Urothelium cell line (cell line): Measurements from ENCODE around the gene CABP4.
A peak's percentile ranks its signal among the peaks of the same experiment; 100 is the strongest.

Experiments used
- DNase-seq: peaks from one replicate; pipeline ENCODE4 v3.0.0; 2011; ENCODE audit warnings: low spot score, mixed read lengths
- FAIRE-seq: peaks from 2 replicates; lab custom pipeline; 2011; peaks lifted over from hg19 to GRCh38; lab: Jason Lieb, UNC

Gene CABP4

DNA sequence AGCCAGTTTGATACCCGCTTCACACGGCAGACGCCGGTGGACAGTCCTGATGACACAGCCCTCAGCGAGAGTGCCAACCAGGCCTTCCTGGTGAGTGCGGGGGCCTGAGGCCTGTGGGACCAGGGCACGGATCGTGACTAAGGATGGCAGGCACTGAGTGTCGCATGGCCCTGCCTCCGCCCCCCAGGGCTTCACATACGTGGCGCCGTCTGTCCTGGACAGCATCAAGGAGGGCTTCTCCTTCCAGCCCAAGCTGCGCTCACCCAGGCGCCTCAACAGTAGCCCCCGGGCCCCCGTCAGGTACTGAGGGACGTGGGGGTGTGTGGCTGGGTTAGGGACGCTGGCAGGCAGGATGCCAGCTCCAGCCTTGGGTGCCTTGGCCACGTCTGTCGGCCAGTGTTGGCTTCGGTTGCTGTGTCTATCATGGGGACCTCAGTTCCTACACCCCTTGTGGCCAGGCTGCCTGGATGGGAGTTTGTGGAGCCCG is 20.7 kb upstream of the CABP4 start:
- no peak for DNase-seq
- FAIRE-seq, result no peak

DNA sequence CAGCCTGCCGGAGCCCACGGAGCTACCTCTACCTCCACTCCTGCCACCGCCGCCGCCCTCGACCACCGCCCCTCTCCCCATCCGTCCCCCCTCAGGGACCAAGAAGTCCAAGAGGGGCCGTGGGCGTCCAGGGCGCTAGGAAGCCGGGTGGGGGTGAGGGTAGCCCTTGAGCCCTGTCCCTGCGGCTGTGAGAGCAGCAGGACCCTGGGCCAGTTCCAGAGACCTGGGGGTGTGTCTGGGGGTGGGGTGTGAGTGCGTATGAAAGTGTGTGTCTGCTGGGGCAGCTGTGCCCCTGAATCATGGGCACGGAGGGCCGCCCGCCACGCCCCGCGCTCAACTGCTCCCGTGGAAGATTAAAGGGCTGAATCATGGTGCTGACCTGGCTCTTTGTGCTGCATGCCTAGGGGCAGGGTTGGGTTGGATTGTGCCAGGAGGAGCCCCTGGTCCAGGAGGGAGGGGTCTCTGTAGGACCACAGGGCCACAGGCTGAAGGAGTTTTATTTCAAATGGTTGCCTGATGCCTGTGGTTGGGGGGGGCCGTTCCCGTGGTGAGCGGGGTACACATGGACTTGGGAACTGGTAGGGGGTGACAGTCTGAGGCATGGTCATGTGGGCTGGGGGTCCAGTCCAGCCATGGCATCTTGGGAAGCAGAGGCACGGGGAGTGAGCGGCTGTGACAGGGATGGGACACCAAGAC is 20.0 kb upstream of the CABP4 start:
- DNase-seq, result no peak

DNA sequence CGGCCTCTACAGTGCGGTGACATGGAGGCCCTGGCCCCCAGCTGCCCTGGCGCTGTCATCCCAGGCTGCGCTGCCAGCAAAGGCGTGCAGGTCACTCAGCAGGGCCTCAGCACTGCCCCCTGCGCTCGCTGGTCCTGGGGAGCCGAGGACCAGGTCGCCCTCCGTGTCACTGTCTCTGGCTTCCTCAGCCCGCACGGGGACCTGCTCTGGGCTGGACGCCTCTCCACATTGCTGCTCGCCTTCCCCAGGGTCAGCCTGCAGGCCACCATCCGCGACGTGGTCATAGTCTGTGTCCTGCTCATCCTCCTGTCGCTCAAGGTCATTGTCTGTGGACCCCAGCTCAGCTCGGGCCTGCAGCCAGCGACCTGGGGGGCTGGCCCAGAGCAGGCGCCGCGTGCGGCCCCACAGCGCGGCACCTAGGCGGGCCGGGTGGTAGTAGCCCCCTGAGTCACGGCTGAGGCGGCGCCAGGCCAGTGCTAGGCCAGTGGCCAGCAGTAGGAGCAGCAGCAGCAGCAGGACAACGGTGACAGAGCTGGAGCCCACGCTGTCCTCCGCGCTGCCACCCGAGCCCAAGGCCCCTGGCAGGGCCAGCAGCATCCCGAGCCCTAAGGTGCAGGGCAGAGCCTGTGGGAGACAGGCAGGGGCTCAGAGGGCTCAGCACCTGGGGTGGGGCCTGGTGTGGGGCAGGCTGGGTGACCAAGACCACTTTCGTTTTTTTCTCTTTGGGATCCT is 19.3 kb upstream of the CABP4 start:
- DNase-seq (no peak), FAIRE-seq (no peak)

More for the DNA sequence above, 20.0 kb upstream of the CABP4 start:
- FAIRE-seq, result no peak

DNA sequence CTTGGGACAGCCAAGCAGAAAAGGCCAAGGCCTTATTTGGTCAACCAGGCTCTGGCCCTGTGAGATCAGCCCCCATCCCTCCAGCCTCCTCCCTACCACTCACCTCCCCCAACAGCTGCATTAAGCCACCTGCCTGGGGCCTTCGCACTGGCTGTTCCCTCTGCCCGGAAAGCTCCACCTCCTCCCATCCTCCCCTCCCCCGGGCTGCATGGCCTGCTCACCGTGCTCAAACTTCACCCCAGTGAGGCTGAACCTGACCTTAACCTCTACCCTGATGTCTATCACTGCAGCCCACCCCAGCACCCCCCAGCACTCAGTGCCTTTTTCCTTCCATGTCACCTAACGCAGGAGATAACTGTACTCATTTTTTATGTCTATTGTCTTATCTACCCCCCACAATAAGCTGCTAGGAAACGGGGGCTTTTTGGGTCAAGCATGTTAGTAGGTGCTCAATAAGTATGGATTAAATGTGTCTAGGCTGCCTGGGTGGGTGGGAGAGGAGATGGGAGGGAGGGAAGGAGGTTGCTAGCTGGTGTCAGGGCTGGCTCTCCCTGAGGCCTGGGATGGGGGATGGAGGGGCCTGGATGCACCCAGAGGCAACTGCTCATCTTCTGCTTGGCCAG is 18.6 kb upstream of the CABP4 start:
- no peak for FAIRE-seq
- DNase-seq, result peak; percentile 37

DNA sequence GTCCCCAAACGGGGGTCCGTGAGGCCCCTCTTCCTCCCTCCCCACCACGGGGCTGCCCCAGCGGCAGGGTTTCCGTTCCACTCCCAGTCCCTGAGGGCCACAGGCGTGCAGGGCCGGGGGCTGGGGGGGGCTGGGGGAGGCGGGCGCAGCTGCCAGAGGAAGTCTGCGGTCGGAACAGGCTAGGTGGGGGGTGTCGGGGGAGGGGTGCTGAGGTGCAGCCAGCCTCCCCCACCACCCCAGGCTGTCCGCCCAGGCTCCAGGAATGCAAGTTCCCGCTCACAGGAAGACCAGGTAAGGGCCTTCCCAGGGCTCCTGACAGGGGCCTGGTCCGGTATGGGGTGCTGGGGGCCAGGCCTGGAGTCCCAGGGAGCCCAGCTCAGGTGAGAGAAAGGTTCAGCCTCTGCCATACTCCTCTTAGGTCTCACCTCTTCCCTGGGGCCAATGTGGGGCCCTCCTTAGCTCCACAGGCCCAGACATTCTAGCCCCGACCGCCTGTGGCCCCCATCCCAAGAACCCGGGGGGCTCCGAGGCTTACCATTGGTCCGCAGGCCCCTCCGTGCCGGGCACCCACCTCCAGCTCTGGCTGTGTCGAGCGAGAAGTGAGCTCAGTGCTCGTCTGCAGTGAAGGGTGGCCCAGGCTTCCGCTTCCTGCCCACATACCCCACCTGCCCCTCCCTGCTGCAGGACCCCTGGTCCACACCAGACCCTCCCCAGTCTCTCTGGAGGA is 17.9 kb upstream of the CABP4 start, which contains the start of gene PTPRCAP:
Gene PTPRCAP, minus strand, starts transcription at position 601 of the 727 bp plus-strand sequence. Its CDS starts 63 bp downstream, at position 538.
- no peak for FAIRE-seq

DNA sequence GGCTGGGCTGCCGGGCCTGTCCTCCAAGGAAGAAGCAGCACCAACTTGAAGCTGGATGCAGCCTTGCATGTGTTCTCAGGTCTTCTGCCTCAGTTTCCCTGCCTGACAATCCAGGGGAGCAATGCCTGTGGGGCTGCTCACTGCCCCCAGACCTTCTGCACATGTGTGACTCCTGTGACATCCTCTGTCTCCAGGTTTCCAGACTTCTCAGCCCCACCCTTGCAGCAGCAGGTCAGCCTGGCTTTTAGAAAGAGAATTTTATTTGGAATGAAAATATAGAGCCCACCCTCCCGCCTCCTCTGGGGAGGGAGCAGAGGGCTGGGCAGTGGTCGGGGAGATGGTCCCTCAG is 17.4 kb upstream of the CABP4 start:
- DNase-seq (no peak), FAIRE-seq (no peak)

More for the DNA sequence above, 17.9 kb upstream of the CABP4 start, which contains the start of gene PTPRCAP:
- no peak for DNase-seq

DNA sequence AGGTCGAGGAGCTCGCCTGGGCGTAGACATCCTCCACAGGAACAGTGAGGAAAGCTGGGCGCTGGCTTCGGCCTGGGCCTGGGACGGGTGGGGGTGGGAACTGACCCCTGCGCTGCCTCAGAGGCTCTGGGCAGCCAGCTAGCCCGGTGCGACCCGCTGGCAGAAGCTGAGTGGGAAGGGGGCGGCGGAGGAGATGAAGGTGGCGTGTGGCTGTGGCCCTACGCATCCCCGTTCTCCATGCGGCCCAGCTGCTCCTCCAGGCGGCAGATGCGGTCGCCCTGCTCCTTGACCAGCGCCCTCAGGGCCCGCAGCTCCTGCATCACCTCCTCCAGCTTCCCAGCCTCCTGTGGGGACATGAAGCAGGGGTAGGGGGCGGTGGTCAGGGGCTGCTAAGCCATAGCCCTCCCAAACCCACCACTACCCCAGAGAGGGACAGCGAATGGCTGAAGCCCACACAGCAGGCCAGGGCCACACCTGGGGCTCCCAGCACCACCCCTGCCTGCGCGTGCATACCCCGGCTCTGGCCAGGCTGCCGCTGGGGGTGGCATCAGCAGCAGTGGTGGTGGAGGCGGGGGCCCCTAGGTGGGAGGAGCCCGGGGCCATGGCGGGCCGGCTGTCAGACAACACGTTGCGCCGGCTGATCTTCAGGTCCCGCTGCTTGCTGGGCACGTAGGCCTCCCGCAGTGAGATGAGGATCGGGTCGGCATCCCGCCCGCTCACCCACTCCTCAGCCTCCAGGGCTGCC is 16.8 kb upstream of the CABP4 start:
- no peak for FAIRE-seq

DNA sequence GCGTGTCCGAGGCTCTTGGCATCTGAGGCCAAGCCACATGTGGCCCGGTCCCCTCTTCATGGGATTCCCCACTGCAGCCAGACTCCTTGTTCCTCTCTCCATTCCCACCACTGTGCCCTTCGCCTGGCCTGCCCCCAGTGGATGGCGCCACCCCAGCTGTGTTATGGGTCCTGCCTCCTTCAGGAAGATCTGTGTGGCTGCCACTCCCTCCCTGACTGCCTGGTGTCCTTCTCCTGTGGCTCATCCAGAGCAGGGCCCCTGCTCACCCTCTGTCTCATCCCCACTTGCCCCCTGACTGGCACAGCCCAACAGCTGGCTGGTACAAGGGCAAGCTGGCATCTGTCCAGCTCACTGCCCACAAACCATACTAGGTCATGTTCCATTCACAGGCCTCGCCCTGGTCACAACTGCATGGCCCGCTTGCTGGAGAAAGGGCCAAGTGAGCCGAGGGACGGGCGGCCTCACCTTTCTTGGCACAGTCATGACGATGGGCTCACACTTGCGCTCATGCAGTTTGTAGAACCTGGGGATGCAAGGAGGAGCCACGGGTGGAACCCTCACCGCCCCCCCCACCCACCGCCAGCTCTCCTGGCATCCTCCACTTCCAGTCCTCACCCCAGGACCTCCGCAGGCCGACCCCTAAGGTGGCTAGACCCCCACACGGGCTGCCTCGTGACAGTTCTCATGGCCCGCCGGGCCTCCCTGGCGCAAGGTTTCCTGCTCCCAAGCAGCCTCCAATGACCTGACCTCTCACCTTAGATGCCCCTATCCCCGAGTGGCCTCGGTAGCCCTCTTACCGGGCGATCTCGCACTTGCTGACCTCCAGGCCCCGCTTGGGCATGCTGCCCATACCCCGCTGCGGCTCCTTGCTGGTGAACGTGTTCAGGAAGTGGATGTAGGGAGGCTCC is 15.6 kb upstream of the CABP4 start:
- no peak for DNase-seq
- FAIRE-seq, result peak; percentile 17

More for the DNA sequence above, 16.8 kb upstream of the CABP4 start:
- no peak for DNase-seq

DNA sequence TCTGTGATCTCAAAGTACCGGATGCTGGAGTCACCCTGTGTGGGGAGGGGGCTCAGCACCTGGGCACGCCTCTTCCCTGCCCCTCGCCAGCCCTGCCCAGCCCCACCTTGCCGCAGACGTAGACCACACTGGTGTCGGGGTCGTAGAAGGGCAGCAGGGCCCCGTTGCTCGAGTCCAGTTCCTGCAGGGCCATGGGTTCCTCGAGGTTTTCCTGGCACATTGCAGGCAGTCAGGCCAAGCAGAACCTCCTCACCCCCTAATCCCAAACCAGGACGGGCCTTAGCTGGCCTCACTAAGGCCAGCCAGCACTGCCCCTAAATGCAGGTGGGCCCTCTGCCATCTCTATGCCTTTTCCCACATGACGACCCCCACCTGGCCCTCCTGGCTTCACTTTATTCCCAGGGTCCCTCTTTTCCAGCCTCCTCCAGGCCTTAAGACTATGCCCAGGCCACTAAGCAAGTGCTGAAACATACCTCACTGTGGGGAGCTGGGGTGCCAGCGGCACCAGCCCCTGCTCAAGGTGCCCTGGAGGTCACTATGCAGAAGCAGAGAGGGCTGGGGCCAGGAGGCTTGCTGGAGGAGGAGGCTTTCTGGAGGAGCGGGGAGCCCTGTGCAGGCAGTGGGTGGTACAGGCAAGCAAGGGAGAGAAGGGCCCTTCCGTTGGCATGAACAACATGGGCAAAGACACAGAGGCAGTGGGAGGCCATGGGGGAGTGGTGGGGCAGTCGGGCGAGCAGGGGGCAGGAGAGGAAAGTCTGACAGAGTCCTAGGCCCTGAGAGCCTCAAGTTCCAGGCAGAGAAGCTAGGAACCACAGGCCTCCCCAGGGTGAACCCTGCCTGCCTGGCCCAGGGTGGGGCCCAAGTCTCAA is 14.7 kb upstream of the CABP4 start:
- FAIRE-seq (no peak), DNase-seq (no peak)

DNA sequence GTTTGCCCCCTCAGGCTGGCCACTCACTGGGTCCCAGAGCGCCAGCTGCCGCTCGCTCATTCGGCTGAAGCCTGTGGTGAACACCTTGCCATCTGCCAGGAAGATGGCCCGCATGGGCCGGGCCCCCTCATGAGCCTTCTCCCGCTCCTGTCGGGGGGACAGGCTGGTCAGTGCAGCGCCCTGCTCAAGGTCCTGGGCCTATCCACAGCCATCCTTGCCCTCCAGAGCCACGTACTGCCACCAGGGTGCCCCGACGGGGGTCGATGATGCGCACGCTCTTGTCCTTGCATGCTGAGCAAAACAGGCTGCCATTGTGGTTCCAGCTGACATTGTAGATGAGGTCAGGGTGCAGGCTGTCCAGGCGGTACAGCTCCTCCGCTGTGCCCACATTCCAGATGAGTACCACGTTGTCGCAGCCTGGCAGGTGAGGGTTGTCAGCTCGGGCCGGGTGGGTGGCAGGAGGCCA is 14.0 kb upstream of the CABP4 start:
- no peak for DNase-seq
- FAIRE-seq, result no peak

DNA sequence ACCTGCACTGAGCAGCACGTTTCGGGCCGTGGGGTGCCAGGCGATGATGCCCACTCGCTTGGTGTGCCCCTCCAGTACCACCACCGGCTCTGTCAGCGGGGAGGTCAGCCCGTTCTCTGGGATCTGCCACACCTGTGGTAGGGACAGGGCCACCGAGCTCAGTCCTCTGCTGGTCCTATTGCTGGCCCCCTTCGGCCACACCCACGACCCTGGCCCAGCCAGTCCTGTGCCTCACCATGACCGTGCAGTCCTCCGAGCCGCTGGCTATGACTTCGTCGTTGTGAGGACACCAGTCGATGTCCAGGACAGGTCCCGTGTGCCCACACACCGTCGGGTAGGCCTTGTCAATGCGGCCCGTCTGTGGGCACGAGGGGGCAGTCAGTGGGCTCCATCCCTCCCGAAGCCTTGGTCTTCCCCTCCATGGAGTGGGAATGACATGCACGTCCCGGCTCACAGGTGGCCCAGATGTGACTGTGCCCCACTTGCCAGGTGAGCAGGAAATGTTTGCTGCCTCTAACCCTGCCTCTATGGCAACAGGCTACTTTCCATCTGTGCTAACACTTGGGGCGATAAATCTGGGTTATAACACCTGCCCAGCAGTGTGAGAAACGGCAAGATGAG is 13.3 kb upstream of the CABP4 start:
- DNase-seq (no peak), FAIRE-seq (no peak)

DNA sequence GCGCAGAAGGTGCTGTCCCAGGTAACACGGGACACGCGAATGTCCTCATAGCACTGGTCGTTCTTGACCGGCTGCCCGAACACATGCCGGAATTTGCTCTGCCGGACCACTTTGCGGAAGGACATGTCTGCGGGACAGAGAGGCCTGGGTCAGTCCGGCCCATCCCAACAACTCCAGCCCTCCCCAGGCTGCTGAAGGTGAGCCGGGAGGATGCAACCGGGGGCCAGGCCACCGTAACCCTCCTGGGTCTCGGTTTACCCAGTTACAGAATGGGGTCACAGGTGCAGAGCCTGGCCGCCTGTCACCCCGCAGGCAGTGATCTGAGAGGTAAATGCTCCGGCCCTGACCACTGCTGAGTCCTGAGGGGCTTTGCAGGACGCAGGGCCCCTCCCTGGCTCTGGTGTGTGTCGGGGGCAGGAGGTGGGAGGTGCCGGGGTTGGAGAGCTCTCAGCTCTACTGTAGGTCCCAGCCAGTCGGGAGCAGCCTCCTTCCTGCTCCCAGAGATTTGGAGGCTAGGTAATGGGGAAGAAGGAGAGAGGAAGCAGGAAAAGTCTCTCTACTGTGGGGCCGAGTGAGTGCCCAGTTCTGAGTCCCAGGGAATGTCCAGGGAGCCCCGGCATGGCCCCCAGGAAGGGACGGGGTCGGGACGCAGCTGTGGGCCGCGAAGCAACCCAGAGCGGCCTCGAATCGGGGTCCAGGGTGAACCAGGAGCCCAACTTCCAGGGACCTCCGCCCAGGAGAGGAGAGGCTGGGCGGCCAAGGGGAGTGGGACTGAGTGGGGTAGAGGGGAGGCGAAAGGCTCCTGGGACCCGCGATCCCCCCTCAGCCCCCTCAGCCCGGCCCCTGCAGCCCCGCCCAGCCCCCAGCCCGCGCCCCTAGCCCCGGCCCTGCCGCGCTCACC is 12.4 kb upstream of the CABP4 start:
- DNase-seq, result peak; percentile 21
- no peak for FAIRE-seq

DNA sequence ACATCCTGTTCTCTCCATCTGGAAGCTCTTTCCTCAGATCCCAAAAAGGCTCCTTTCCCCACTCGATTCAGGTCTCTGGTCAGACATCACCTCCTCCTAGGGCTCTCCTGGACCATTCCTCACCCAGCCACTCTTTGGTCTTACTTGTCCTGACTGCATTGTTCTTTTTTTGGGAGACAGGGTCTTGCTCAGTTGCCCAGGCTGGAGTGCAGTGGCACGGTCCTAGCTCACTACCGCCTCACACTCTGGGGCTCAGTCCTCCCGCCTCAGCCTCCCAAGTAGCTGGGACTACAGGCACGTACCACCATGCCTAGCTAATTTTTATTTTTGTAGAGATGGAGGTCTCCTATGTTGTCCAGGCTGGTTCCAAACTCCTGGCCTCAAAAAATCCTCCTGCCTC is 9.6 kb upstream of the CABP4 start:
- DNase-seq (no peak), FAIRE-seq (no peak)

DNA sequence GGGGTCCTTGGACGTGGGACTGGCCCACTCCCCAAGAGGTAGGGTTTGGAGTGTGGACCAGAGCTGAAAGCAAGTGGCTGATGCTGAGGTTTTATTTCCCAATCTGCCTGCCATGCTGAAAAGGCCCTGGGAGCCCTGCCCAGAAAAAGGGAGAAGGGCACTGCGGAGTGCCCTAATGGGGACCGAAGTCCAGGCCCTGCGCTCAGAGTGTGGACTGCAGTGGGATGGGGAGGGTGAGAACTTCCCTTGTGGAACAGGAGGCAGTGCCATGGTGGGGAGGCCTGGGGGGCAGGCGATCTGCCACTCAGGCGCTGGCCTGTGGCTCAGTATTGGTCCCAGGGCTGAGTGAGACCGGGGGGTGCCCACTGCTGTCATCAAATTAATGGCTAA is 6.9 kb upstream of the CABP4 start:
- no peak for FAIRE-seq
- DNase-seq, result no peak

DNA sequence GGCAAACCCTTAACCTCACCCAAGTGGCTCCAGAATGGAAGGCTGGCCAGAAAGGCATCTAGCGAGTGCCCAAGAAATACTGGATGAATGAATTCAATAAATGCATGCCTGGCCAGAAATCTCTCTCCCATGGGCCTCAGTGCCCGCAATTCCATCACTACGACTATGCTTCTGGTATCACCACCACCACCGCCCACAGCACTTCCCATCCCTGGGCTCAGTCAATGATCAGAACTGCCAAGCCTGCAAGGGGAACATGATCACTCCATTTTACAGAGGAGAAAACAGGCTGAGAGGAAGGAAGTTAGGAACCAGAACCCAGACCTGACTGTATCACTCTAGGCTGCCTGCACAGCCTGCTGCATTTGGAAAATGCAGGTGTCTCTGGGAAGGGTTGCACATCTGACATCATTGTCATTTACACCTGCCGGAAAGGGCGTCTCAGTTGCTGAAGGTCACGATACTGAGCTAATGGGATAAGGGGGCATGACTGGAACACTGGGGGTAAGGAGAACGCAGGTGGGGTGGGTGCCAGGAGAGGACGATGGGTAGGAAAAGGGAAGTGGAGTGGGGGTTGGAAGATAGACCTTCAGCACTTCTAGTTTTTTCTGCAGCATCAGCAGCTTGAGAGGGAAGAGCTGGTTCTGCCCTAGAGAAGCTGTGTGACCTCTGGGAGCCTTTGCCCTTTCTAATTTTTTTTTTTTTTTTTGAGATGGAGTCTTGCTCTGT is 5.9 kb upstream of the CABP4 start:
- FAIRE-seq (no peak), DNase-seq (no peak)
